Upper lobe of left lung (tissue), 4 donors: ENCODE data around the gene TF.

Source experiments
- CTCF ChIP-seq, 6 experiments: fragments of 450-650 bp in 4 of 6; fragments of 200-600 bp in 2 of 6; sonication (generic) in 2 of 6; IDR thresholded peaks; one replicate each; pipeline ENCODE4 v1.5.1; 2016 to 2019; ENCODE audit warnings: antibody characterized with exemption in 6 of 6
- EP300 ChIP-seq, 4 donors: sonication (generic); formaldehyde crosslinking; IDR thresholded peaks; one replicate each; pipeline ENCODE4 v1.5.1; 2017; ENCODE audit warnings: antibody characterized with exemption in 4 of 4, control low read depth in 2 of 4
- POLR2A ChIP-seq, 4 donors: fragments of 450-650 bp; IDR thresholded peaks; one replicate each; pipeline ENCODE4 v1.5.1; 2016 to 2017; ENCODE audit warnings: antibody characterized with exemption in 4 of 4, mild to moderate bottlenecking in 2 of 4
- POLR2AphosphoS5 ChIP-seq, 2 donors: sonication (generic); formaldehyde crosslinking; IDR thresholded peaks; one replicate each; pipeline ENCODE4 v1.5.1; 2017; ENCODE audit warnings: antibody characterized with exemption in 2 of 2

GRCh38 chr3:133838916-133839800 is 93.0 kb downstream of the TF start:
- no peak for TF ChIP-seq POLR2A (IDR thresholded peaks at IDR 0.05)
- TF ChIP-seq POLR2AphosphoS5 (IDR thresholded peaks at IDR 0.05) = no peak
- TF ChIP-seq EP300 (IDR thresholded peaks at IDR 0.05) = no peak
- no peak for TF ChIP-seq CTCF (IDR thresholded peaks at IDR 0.05)
